ENCODE measurements around the gene CYP4V2.

CYP4V2 gene

GRCh38 chr4:186191200-186192065 lies at the start of gene CYP4V2:
Gene CYP4V2 (plus strand): TSS chr4:186191567. CDS start chr4:186191824, 257 bp downstream.
- peak; percentile 96 for DNase-seq (ENCODE audit: low spot score)
- peak; percentile 75 for TF ChIP-seq CTCF (IDR thresholded peaks at IDR 0.05; ENCODE audit: extremely low read depth, missing control alignments)

- DNase-seq (ENCODE audit: low spot score), result peak; percentile 51
- no peak for TF ChIP-seq CTCF (IDR thresholded peaks at IDR 0.05; ENCODE audit: extremely low read depth, missing control alignments)
These were observed 47.0 kb upstream of the CYP4V2 start for GRCh38 chr4:186144198-186144945.

- TF ChIP-seq CTCF (IDR thresholded peaks at IDR 0.05; ENCODE audit: extremely low read depth, missing control alignments), result no peak
- peak; percentile 69 for DNase-seq (ENCODE audit: low spot score)
These were observed 46.3 kb upstream of the CYP4V2 start for GRCh38 chr4:186144946-186145569.

- TF ChIP-seq CTCF (IDR thresholded peaks at IDR 0.05; ENCODE audit: extremely low read depth, missing control alignments), result no peak
- DNase-seq (ENCODE audit: low spot score), result no peak
These were observed 44.9 kb upstream of the CYP4V2 start for GRCh38 chr4:186146458-186146857.

- TF ChIP-seq CTCF (IDR thresholded peaks at IDR 0.05; ENCODE audit: extremely low read depth, missing control alignments), result no peak
- no peak for DNase-seq (ENCODE audit: low spot score)
These were observed 42.9 kb upstream of the CYP4V2 start for GRCh38 chr4:186148336-186148975.

GRCh38 chr4:186149872-186150271 lies 41.5 kb upstream of the CYP4V2 start:
- TF ChIP-seq CTCF (IDR thresholded peaks at IDR 0.05; ENCODE audit: extremely low read depth, missing control alignments), result no peak
- no peak for DNase-seq (ENCODE audit: low spot score)
